Tibial artery (tissue), 4 donors: ENCODE measurements around the gene L3MBTL3.

Experiments used
- DNase-seq, 2 donors: peaks; one replicate each; pipeline ENCODE4 v3.0.0-alpha.2; 2019
- H3K27ac ChIP-seq, 2 donors: fragments of 200-600 bp; sonication (generic) in 1 of 2; 1 replicate in 1 of 2; 2 replicates in 1 of 2; pipeline ENCODE4 v1.5.1; 2018 to 2019; ENCODE audit warnings: mild to moderate bottlenecking in 1 of 2
- H3K27me3 ChIP-seq, 2 donors: fragments of 200-600 bp; sonication (generic) in 1 of 2; one replicate each; pipeline versions ENCODE4 v1.5.1 to v1.6.0; 2016 to 2019
- H3K36me3 ChIP-seq, 3 donors: fragments of 200-600 bp; sonication (generic) in 2 of 3; one replicate each; pipeline ENCODE4 v1.5.1; 2016 to 2019; ENCODE audit warnings: mild to moderate bottlenecking in 2 of 3
- H3K4me1 ChIP-seq, 4 donors: fragments of 200-600 bp; sonication (generic) in 2 of 4; 1 replicate in 3 of 4; 2 replicates in 1 of 4; pipeline ENCODE4 v1.5.1; 2016 to 2019
- H3K4me3 ChIP-seq, 2 donors: fragments of 200-600 bp; sonication (generic) in 1 of 2; 1 replicate in 1 of 2; 2 replicates in 1 of 2; pipeline ENCODE4 v1.5.1; 2018 to 2019; ENCODE audit warnings: mild to moderate bottlenecking in 2 of 2
- H3K9me3 ChIP-seq, 3 donors: fragments of 200-600 bp; sonication (generic) in 1 of 3; one replicate each; pipeline ENCODE4 v1.5.1; 2016 to 2019
- CTCF ChIP-seq, 2 experiments: fragments of 200-600 bp in 1 of 2; fragments of 450-650 bp in 1 of 2; IDR thresholded peaks; one replicate each; pipeline ENCODE4 v1.5.1; 2017 to 2019; ENCODE audit warnings: antibody characterized with exemption in 2 of 2, mild to moderate bottlenecking in 1 of 2, moderate library complexity in 1 of 2
- intact Hi-C: fragments of 100-400 bp; cut with DNase I; formaldehyde crosslinking; loops from one replicate; pipeline ENCODE4 v1.15.0; 2023; ENCODE audit warnings: low total_unique reads

Gene L3MBTL3

GRCh38 chr6:130183271-130184222 is 165.2 kb downstream of the L3MBTL3 start:
- TF ChIP-seq CTCF (IDR thresholded peaks at IDR 0.05), result no peak
- no peak for DNase-seq
- Histone ChIP-seq H3K4me3 (no peak overlapping the region), H3K27me3 (no peaks in the 10 kb centered on the region), H3K4me1 (no peaks in the 10 kb centered on the region), H3K36me3 (no peaks in the 10 kb centered on the region), H3K27ac (no peak overlapping the region), H3K9me3 (no peaks in the 10 kb centered on the region)
- intact Hi-C loops, result no loop called here

- intact Hi-C loops, result no loop called here
- Histone ChIP-seq H3K9me3 (no peaks in the 10 kb centered on the region), H3K36me3 (no peaks in the 10 kb centered on the region), H3K27me3 (no peaks in the 10 kb centered on the region), H3K4me3 (no peak overlapping the region), H3K27ac (no peak overlapping the region), H3K4me1 (no peaks in the 10 kb centered on the region)
- no peak for TF ChIP-seq CTCF (IDR thresholded peaks at IDR 0.05)
- no peak for DNase-seq
Measured at GRCh38 chr6:130185658-130186057, 167.3 kb downstream of the L3MBTL3 start.

GRCh38 chr6:130187335-130188206 is 169.2 kb downstream of the L3MBTL3 start:
- no peaks in the 10 kb centered on the region for H3K9me3 ChIP-seq
- DNase-seq, result no peak
- no peak for TF ChIP-seq CTCF (IDR thresholded peaks at IDR 0.05)
- no peak overlapping the region for H3K4me3 ChIP-seq
- no peaks in the 10 kb centered on the region for H3K4me1 ChIP-seq
- intact Hi-C loops, result no loop called here
- no peaks in the 10 kb centered on the region for H3K36me3 ChIP-seq
- H3K27me3 ChIP-seq, result no peaks in the 10 kb centered on the region
- H3K27ac ChIP-seq, result no peak overlapping the region

- no peaks in the 10 kb centered on the region for H3K9me3 ChIP-seq
- no peak for DNase-seq
- H3K4me1 ChIP-seq, result no peaks in the 10 kb centered on the region
- intact Hi-C loops, result no loop called here
- H3K27ac ChIP-seq, result no peak overlapping the region
- no peak for TF ChIP-seq CTCF (IDR thresholded peaks at IDR 0.05)
- no peak overlapping the region for H3K4me3 ChIP-seq
- H3K27me3 ChIP-seq, result no peaks in the 10 kb centered on the region
- H3K36me3 ChIP-seq, result no peaks in the 10 kb centered on the region
Measured at GRCh38 chr6:130188207-130188899, 170.0 kb downstream of the L3MBTL3 start.
